GM18870 (cell line): Measurements from ENCODE around the gene DNAJC5.

ENCODE experiments used
- ATAC-seq: cut with Tn5 transposase; IDR thresholded peaks from one replicate; pipeline ENCODE4 v1.9.1; 2021; ENCODE audit warnings: moderate library complexity; ENCODE audit not compliant: unreplicated experiment

The DNAJC5 gene

DNA sequence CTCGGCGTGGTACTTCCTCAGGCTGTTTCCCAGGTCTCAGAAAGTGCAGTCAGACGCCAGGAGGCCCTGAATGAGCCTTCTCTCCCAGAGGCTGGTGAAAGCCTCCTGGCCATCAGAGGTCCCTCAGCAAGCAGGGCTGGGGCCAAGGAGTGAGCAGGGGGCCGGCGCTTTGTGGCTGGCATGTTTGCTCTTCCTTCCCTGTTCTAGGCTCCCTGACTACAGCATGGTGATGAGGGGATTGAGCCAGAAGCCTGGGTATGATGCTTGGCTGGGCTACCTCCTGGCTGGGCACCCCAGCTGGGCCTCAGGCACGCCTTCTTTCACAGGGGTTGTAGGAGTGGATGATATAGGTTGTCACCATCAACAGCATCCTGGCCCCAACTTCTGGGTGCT is 11.7 kb upstream of the DNAJC5 start:
- ATAC-seq: no peak

DNA sequence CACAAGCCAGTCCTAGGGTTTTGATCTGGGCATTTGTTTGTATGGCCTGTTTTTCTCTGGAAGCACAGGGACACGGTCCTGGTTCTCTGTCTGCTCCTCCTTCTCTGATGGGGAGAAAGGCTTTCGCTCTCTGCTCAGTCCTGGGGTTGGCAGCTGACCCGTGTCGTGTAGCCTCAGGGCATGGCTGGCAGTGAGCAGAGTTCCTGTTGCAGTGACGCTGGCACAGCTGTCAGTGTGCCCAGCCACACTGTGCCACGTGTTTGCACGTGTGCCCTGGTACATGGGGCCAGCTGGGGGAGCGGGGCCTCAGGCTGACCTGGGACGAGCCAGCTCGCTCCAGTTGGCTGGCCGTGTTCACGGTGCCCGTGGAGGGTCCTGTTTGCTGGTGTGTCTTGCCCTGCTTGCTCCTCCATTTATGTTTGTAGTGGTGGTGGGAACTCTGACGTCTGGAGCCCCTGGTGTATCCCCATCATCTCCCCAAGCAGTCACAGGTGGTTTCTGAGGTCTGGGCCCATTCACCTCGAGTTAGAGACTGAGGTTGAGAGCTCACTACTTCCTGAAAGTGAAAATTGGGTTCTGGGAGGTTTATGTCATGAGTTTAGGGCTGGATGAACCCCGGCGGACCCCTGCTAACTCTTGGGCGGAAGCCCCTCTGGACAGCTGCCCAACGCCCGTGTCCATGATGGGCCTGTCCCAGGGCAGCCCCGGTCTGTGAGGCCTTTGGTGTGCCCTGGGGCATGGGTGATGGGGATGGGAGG is 10.2 kb upstream of the DNAJC5 start:
- ATAC-seq: no peak

- ATAC-seq: no peak
These were observed 9.5 kb upstream of the DNAJC5 start for GRCh38 chr20:63885264-63886053.

DNA sequence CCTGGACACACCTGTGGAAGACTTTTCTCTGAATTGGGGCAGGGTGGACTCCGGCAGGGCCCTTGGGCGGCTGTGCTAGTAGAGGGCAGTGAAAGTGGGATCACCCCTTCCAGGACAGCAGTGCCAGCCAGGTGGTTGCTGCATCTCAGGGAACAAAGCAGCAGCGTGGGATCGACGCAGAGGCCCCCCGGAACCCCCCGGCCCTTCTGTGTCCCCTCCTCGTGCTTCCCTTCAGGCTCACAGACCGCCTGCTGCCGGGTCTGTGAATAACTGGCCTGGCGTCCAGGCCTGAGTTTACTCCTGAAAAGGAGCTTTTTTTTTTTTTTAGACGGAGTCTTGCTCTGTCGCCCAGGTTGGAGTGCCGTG is 8.9 kb upstream of the DNAJC5 start:
- no peak for ATAC-seq

DNA sequence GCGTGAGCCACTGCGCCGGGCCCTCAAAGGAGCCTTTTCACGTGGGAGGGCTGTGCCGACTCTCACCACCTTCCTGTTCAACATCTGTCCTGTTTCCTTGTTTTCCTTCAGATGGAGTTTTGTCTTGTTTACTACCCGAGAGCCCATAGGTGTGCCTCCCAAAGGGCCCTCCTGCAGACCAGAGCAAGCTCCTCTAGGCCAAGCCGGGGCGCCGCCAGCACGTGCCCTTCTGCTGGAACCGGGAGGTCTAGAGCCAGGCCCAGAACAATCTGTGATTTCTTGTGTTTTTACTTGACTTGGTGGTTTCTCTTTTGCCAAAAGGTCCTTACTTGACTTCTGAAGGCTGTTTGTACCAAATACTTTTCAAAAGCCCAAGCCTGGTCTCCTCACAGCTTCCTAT is 8.0 kb upstream of the DNAJC5 start:
- ATAC-seq: no peak

DNA sequence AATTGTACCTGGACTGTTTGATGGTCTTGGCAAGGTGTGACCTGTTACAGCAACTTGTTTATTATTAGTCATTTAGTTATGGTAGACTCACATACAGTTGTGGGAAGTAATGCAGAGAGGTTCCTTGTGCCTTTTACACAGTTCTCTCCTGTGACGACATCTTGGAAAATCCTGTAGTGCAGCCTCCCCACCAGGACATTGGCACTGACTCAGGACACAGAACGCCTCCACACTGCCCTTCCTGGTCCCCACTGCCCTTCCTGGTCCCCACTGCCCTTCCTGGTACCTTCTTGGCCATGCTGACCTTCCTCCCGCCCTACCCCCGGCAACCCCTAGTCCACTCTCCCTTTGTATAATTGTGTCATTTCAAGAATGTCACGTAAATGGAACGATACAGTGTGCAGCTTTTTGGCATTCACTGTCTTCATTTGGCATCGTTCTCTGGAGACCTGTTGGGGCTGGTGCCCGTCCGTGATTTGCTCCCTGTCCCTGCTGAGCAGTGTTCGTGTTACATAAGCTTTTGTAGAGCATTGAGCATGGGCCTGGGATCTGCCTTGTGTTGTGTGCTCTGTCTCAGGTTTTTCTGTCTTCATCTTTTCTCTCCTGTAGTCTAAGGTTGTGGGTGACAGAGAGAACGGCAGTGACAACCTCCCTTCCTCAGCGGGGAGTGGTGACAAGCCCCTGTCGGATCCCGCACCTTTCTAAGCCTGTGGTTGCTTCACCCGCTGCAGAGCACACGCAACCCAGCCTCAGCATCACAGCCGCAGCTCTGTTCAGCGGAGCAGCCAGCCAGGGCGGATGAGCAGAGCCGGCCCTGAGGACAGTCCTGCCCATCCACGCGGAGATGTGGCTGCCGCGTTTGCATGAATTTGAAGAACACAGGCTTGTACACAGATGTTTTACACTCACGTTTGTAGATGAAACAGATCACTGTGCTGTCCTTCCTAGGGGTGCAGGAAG is 5.4 kb upstream of the DNAJC5 start:
- ATAC-seq: no peak

DNA sequence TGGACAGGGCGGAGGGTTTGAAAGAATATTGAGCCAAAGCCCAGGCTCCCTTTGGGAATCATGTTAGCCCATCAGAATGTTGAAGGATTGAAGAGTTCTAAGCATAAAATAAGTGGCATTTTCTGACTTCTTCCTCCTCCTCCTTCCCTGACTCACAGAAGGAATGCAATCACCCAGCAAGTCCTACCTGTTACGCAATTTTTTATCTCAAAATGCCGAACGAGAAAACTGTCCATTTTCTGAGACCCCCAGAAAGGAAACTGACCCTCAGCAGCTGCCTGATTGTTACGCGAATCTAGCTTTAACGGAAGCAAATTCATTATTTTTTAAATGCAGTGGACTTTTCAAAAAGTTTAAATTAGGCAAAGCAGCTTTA is 4.7 kb upstream of the DNAJC5 start:
- ATAC-seq: no peak

DNA sequence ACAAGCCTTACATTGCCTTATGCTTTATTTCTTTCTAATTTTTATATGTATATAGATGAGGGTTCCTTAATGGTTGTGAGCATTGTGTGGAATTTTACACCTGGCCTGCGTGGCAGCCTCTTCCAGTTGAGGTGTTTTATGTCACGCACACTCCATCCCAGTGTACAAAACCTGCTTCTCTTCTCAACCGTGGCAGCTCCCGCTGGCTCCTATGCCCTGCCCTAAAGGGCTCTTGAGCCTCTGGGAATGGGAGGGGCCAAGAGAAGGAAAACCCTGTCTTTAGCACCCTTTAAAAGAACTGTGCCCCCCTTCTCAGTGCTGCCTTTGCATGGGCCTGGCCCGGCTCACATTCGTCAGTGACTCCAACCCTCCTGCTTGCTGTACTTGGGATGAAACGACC is 4.3 kb upstream of the DNAJC5 start:
- no peak for ATAC-seq

DNA sequence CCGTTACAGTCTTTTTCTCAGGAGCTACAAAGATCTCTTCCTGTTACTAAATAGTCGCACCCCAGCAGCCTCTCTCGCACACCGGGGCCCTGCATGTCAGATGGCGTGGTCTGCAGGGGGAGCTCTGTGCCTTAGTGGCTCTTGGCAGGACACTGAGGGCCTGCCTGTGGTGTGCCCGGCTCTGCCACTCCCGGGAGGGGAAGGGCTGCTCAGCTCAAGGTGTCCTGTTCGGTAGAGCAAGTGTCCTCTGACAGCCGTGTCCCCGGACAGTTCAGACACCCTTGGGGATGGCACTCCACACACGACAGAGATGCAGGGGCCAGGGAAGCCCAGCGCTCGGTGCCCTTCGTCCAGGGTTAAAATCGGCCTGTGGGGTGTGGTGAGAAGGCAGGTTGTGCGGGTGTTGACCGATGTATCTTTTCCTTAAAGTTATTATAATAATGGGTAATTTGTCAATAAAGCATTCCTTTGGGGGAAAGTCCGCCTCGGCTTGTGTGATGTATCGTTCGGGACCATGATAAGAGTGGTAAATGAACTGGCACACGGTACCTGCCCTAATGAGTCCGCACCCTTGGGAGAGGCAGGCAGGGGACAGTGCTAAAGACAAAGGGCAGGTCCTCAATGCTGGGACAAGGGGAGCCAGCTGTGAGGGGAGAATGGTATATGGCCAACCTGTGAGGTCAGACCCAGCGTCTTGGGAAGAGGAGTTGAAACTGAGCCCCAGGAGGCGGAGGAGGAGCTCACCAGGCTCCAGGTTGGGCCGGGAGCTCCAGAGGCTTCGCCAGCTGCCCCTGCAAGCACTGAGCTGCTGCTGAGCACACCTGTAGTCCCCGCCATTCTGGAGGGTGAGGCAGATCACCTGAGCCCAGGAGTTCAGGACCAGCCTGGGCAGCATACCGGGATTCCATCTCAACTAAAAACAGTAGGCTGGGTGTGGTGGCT is 3.6 kb upstream of the DNAJC5 start:
- no peak for ATAC-seq

GRCh38 chr20:63892402-63892801 is 2.5 kb upstream of the DNAJC5 start:
- no peak for ATAC-seq

- ATAC-seq: no peak
These were observed 948 bp upstream of the DNAJC5 start for GRCh38 chr20:63893999-63894357.

- ATAC-seq: no peak
These were observed 451 bp downstream of the DNAJC5 start for GRCh38 chr20:63895202-63895951.

DNA sequence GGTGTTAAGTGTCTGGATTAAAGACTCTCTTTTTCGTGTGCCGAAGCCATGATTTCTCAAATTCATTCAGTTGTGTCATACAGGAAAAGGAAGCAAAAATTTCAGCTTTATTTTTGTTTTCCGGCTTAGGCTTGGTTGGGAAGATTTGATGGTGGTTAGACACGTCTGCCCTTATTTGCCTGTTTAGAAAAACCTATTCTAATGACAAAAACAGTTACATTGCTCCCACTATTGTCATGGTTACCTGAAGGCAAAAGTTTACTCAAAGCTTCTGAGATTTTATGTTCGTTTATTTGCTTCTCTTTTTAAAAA is 982 bp downstream of the DNAJC5 start:
- no peak for ATAC-seq

GRCh38 chr20:63896264-63897105 is 1.6 kb downstream of the DNAJC5 start:
- no peak for ATAC-seq

GRCh38 chr20:63897978-63898561 is 3.1 kb downstream of the DNAJC5 start:
- ATAC-seq: no peak

GRCh38 chr20:63898882-63899558 is 4.1 kb downstream of the DNAJC5 start:
- ATAC-seq: no peak

- ATAC-seq: no peak
These were observed 5.5 kb downstream of the DNAJC5 start for GRCh38 chr20:63900413-63900812.
